Epithelial cell of prostate (primary cell): ENCODE data around the gene RAB34.
A peak's percentile ranks its signal among the peaks of the same experiment; 100 is the strongest.
"Not testable (repeated sequence)": the region's sequence is repeated elsewhere in the genome, so short reads cannot be mapped to it uniquely, and the experiment has no call there.

Source experiments
- DNase-seq: peaks from one replicate; pipeline ENCODE4 v3.0.0-alpha.2; 2011; ENCODE audit warnings: low read depth, low spot score
- H3K27ac ChIP-seq: fragments of 450-650 bp; 2 replicates; pipeline ENCODE4 v1.5.1; 2017; ENCODE audit warnings: mild to moderate bottlenecking

Gene RAB34

GRCh38 chr17:28733346-28733745 lies 15.7 kb upstream of the RAB34 start:
- no peak for DNase-seq
- no peak overlapping the region for H3K27ac ChIP-seq

DNA sequence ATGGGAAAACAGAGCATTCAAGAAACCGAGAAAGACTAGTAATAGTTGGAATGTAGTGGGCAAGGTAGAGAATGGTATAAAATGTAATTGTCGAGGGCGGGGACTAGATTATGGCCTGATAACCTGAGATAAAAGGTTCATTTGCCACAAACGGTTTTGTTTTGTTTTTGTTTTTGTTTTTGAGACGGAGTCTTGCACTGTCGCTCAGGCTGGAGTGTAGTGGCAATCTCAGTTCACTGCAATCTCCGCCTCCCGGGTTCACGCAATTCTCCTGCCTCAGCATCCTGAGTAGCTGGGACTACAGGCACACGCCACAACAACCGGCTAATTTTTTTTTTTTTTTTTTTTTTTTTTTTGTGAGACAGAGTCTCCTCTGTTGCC lies 12.3 kb upstream of the RAB34 start:
- no peak overlapping the region for H3K27ac ChIP-seq
- DNase-seq = no peak

DNA sequence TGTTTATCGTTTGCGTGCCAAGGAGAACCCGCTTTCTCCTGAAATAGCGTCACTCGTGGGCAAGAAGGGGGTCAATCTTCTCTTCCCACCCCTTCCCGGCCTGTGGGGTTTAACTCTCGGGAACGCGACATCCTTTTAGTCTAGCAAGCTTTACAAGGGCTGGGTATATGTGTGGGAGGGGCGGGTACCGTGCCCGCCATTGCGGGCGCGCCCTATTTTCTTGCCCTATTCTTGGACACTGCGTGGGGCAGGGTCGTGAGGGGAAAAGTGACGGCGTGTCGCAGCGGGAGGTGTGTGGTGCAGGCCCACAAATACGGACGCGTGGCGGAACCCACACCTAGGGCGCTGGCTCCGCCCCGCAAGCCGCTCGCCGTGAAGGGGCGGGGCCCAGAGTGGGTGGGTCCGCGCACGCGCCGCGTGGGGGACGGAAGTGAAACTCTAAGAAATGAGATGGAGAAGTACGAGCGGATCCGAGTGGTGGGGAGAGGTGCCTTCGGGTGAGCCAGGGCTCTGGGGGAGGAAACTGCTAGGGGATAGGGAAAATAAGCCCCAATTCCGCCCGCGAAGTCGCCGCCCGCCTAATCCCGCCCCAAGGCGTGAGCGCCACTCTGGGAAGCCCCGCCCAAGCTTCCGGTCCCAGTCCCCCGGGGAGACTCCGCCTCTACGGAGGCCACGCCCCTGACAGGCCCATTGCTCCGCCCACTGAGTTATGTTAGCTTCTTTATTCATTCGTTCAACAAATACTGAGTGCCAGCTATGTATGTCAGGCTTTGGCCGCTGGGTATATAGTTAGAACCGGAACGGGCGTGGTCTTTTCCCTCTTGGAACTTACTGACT lies 10.9 kb upstream of the RAB34 start, which contains the start of gene NEK8:
Gene NEK8 (plus strand): TSS at position 425 of the 837 bp plus-strand sequence. CDS start 26 bp downstream, at position 451.
- peak; percentile 87 for DNase-seq
- peak within 1 kb of the TSS; percentile 99 for H3K27ac ChIP-seq

DNA sequence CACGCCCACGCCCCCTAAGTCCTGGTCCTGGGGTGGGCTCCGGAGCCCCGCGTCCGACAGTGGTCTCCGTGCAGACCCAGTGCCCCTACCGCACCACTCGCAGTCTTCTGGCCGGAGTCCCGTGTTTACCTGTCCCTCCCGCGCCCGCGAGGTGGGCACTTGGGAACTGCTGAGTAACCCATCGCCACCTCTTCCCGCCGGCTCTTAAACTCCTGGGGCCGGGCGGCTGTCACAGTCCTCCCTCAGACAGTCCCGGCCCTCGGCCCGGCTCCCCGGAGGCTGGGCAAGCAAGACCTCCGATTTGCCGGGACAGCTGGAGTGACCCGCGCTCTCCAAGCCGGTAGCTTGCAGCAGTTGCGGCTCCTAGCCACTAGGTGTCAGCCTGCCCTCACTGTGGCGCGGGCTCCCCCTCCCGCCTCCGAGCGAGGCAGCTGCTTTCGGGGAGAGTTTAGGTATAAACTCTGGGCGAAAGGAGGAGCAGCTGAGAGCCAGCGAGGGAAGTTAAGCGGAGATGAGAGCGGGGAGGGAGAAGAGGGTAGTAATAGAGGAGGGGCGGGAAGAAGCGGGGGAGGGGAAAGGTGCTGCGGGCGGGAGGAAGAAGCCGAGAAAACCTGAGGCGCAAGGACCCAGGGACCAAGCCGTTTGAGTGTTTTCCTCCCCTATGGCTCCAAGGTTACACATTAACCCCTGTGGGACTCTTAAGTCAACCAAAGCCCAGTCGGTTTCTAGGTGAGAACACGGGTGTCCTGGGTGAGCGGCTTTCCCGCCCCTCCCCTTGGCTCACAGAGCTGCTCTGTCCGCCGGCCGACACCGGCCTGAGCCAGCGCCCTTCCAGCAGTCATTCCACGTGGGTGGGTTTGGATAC lies 9.2 kb upstream of the RAB34 start:
- H3K27ac ChIP-seq = peak overlapping the region; percentile 99
- peak; percentile 78 for DNase-seq

DNA sequence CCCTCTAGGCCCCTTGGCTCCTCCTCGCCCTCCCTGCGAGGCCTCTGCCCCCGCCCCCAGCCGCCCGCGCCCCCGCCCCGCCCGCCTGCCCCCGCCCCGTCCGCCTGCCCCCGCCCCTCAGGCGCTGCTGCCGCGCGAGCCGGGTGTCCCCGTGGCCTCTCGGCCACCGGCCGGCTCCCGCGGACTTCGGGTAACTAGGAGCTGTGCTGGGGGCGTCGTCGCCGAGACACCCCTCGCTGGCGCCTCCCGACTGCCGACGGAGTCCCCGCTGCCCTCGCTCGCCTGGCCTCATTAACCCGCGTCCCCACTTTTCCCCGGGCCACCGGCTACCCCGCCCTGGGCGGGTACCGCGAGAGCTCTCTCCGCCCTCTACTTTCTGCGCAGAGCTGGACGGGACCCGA lies 8.6 kb upstream of the RAB34 start, which contains the start of gene TLCD1:
Gene TLCD1 (minus strand): TSS at position 8 of the 401 bp plus-strand sequence. CDS start 136 bp downstream, outside the sequence.
- DNase-seq = no peak
- peak within 1 kb of the TSS; percentile 99 for H3K27ac ChIP-seq

DNA sequence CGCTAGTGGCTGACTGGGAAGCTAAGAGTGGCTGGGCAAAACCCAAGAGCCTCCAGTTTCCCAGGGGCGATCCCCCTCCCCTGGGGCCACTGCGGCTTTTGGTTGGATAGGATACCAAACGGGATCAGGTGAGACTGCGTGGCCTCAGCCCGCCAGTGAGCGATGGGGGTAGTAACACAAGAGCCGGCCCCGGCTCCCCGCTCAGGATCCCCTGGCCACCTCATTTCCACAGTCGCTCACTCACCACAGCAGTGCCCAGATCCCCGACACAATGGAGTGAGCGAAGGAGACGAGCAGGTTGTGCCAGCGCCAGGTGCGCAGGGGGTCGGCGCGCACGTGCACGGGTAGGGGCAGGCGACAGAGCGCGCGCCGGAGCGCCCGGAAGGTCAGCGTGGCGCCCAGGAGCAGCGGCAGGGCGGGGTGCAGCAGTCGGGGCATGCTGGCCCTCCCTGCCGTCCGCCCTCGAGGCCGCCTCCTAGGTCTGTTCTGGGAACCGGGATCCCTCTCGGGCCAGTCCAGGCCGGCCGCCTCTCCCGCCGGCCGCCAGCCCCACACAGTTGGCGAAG lies 8.1 kb upstream of the RAB34 start:
- H3K27ac ChIP-seq = peak overlapping the region; percentile 99
- no peak for DNase-seq

DNA sequence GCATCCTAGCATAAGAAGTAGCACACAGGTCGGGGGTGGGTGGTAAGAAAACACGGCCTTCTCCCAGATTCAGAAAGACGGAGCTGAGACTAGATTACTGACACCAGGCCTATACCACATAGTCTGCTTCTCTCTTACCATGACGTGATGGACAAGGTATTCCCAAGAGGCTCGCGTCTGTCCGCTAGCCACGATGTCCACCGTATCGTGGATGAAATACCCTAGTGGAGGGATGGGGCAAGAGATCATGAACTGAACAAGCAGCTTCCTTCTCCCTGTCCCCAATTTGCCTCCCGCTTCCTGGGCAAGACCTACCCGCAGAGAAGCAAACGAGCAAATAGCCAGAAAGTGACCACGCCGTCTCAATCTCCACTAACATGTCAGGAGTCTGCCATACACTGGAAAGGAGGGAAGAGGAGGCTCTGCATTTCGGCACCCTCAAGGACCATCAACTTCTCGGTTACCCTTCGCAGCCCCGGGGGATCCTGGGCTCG lies 7.5 kb upstream of the RAB34 start:
- H3K27ac ChIP-seq = peak overlapping the region; percentile 99
- DNase-seq = no peak

DNA sequence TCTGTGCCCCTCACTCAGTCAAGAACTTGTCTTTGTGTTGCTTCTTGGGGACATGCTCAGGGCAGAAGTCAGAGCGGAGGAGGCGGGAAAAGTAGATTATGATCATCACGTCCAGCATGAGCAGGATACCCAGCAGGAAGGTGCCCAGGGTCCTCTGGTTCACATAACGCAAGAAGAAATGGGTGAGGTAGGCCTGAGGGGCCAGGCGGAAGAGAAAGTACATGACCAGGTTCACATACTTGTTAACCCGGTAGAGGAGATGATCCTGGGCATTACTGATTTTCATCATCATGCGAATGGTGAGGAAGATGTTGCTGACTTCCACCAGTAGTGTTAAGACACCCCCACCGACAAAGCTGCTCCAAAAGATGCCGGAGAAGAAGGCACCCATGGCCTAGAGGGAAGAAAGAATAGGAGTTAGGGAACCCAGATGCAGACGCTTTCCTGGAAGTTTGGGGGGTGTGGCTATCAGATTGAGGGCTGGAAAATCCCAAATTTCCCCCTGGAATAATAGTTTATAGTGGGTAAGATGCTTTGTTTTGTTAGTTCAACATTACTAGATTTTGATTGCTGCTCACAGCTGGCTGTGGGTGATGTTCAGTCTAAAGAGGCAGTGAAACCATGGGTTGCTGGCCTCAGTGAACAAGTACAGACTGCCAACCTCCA lies 7.0 kb upstream of the RAB34 start:
- peak overlapping the region; percentile 99 for H3K27ac ChIP-seq
- DNase-seq = no peak

DNA sequence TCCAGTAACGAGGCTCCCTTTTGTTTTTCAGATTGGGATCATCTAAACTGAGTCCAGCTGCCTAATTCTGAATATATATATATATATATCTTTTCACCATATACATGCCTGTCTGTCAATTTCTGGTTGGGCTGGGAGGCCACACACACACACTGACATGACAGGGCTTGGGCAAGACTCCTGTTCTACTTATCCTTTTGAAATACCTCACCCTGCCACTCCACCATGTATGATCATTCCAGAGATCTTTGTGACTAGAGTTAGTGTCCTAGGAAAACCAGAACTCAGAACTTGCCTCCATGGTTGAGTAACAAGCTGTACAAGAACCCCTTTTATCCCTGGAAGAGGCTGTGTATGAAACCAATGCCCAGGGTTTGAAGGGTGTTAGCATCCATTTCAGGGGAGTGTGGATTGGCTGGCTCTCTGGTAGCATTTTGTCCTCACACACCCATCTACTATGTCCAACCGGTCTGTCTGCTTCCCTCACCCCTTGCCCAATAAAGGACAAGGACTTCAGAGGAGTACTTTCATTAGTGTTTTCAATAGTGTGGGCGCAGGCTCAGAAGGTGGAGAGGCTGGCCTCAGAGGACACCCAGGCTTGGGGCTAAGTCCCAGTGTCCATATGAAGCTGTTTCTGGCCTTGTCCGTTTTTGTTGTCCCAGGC lies 6.3 kb upstream of the RAB34 start:
- not testable (repeated sequence) for DNase-seq
- H3K27ac ChIP-seq = peak overlapping the region; percentile 99

DNA sequence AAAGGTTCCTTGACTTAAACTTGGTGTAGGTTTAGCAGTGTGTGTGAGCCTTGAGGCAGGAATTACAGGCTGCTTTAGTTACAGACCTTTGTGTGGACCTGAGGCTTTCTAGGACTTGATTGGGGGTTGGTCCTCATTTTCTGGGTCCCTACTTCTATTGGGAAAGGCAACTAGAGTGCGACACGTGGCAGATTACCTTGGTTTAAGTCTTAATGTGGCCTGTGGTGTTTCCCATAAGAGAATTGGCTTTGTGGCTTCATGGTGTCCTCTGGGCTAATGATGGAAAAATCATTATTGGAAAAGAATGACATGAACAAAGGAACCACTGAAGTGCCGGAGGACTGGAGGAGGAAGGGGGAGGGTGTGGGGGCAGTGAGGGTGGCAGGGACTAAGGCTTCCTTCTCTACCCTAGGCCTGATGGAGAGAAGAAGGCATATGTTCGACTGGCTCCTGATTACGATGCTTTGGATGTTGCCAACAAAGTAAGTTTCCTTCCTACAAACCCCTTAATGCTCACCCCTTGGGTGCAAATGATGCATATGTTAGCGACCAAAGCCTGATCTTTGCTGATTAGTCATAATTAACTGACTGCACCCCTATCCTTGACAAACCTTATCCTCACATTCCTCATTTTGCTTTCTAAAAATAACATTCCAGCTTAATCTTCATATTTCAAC lies 5.6 kb upstream of the RAB34 start:
- DNase-seq = no peak
- peak overlapping the region; percentile 99 for H3K27ac ChIP-seq

DNA sequence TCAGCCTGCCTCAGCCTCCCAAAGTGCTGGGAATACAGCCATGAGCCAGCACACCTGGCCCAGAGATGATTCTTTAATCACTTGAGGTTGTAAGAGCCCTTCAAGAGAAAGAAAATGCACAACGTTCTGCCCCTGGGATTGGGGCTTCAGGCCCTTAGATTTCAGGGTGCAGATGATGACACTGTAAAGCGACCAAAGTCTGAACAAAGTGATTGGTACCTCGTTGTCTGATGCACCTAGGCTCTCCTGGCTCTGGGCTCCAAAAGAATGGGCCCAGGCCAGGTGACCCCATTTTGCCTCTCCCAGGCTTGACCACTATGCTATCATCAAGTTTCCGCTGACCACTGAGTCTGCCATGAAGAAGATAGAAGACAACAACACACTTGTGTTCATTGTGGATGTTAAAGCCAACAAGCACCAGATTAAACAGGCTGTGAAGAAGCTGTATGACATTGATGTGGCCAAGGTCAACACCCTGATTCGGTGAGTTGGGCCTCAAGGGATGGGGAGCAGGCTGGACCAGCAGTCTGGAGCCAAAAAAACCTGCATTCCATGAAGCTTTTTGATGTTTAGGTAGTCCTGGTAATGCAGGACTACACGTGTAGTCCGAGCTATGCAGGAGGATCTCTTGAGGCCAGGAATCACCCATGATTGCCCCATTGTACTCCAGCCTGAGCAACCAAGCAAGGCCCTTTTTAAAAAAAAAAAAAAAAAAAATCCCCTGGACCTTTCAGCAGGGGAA lies 4.9 kb upstream of the RAB34 start:
- H3K27ac ChIP-seq = peak overlapping the region; percentile 99

DNA sequence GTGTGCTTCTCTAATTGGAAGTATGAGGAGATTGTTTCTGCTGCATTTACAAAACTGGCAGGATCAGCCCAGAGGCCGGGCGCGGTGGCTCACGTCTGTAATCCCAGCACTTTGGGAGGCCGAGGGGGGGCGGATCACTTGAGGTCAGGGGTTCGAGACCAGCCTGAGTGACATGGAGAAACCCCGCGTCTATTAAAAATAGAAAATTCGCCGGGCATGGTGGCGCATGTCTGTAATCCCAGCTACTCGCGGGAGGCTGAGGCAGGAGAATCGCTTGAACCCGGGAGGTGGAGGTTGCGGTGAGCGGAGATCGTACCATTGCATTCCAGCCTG lies 3.3 kb upstream of the RAB34 start:
- DNase-seq = not testable (repeated sequence)
- H3K27ac ChIP-seq = peak overlapping the region; percentile 99

More for the DNA sequence above, 4.9 kb upstream of the RAB34 start:
- no peak for DNase-seq

DNA sequence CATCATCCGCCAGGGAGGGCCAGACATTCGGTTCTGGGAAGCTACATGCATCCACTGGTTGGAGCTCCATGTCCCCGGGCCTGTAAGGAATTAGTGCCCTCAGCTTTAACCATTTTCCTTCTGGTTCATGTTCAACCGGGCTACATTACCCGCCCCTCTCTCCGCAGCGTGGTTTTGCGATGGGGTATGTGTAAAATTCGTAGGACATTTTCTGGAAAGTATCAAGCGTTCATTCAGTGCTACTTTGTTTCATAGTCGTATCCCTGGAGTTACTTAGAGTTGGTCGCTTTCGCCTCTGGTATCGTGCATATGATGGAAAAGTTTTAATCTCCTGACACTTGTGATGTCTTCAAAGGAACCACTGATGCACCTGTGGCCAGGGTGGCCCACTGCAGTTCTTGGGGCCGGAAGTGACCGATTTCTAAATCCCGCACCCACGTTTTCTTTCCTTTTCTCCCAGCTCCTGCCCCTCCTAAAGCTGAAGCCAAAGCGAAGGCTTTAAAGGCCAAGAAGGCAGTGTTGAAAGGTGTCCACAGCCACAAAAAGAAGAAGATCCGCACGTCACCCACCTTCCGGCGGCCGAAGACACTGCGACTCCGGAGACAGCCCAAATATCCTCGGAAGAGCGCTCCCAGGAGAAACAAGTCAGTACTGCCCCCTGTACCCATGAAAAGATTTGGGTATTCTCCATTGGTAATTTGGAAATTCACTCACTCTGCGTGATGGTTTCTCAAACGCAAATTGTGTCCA lies 2.8 kb upstream of the RAB34 start:
- no peak for DNase-seq
- H3K27ac ChIP-seq = peak overlapping the region; percentile 99

- H3K27ac ChIP-seq = peak overlapping the region; percentile 99
- no peak for DNase-seq
Measured at GRCh38 chr17:28719021-28719433, 1.4 kb upstream of the RAB34 start.

DNA sequence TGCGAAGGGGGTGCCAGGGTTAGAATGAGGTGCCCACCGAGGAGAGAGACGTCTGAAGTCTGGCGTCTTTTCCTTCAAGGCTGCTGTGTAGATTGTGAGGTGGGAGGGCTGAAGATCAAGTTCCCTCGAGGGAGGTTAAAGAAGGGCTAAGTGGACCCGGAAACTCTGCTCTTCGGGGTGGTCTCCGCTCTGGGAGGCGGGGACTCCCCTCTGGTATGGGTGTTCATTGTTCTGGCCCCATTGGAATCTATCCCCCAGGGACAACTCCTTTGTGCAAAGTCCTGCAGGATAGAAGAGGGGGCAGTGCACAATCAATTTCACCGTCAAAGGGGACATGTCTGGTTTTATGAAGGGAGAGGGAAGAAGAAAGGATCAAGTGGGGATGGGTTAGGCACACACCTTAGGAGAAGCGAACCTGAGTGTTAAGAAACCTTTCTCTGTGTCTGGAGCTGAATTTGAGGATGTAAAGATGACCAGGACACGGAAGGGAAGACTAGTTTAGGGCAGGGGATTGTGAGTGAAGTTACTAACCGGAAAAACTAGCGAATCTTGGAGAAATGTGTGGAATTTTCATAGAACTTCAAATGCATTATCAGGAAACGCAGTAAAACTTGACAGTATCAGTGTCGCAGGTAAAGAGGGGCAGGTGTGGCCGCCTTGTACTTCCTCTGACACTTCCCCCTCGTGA lies 809 bp upstream of the RAB34 start:
- peak overlapping the region; percentile 99 for H3K27ac ChIP-seq
- DNase-seq = no peak

DNA sequence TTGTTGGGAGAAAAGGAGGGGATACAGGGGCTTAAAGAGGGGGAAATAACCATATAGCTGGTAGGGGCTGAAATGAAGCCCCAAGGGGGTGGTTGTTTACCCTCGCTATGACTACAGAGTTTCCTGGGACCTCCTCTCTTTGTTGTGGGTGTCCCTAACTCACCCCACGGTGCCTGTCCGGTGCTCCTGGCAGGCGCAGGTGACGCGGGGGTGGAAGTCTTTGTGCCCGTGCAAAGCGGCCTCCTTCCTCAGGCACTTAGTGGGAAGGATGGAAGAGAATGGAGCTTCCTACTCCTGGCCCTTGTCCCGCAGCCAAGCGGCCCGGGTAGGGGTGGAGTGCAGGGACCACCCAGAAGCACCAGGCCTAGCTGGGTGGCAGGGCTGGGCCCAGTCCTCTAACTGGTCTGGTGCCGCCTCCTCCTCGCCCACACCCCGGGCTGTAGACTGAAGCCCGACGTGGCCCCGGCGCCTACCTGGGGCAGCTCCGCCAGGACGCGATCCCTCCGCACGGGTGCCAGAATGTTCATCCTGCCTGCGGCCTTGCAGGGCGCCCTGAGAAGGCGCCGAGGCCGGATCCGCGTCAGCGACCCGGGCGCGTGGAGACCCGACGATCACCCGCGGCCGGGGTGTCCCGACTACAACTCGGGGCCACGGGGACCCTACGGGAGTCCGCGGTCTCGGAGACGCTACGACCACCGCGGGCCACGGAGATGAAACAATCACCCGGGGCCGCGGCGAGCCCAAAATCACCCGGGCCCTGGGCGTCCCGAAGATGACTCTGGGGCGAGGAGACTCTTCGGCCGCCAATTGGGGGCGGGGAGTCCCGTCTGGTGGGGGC lies 709 bp downstream of the RAB34 start:
- peak overlapping the region; percentile 99 for H3K27ac ChIP-seq
- DNase-seq = no peak
